H9 (cell line): ENCODE data around the gene PIK3R5. TPM values are rescaled to one million over a fixed set of nuclear protein-coding genes. Genes with fewer than 3 reads are reported as not detected.

Source experiments
- DNase-seq: peaks from one replicate; pipeline ENCODE4 v3.0.0-alpha.2; 2017
- H2AFZ ChIP-seq: one replicate; pipeline ENCODE4 v1.6.1; 2013; ENCODE audit warnings: mild to moderate bottlenecking, low read length, control low read depth, moderate library complexity
- H2AK5ac ChIP-seq: 2 replicates; pipeline ENCODE4 v1.6.1; 2013; ENCODE audit warnings: low read length, control low read depth, mixed read lengths; ENCODE audit not compliant: insufficient read length
- H2BK120ac ChIP-seq: one replicate; pipeline ENCODE4 v1.6.1; 2013; ENCODE audit warnings: low read depth, mild to moderate bottlenecking, low read length, control low read depth, inconsistent platforms; ENCODE audit not compliant: poor library complexity, severe bottlenecking
- H2BK12ac ChIP-seq: 2 replicates; pipeline ENCODE4 v1.6.1; 2013; ENCODE audit warnings: low read length, control low read depth, mixed read lengths, low read depth; ENCODE audit not compliant: insufficient read length
- H2BK15ac ChIP-seq: 2 replicates; pipeline ENCODE4 v1.6.1; 2013; ENCODE audit warnings: low read depth, low read length, control low read depth
- H2BK20ac ChIP-seq: one replicate; pipeline ENCODE4 v1.6.1; 2013; ENCODE audit warnings: low read depth, mild to moderate bottlenecking, low read length, control low read depth, inconsistent platforms; ENCODE audit not compliant: poor library complexity, severe bottlenecking
- H2BK5ac ChIP-seq: 2 replicates; pipeline ENCODE4 v1.6.1; 2013; ENCODE audit warnings: low read length, control low read depth, mixed read lengths; ENCODE audit not compliant: insufficient read length
- H3K14ac ChIP-seq: 2 replicates; pipeline ENCODE4 v1.6.1; 2013; ENCODE audit warnings: low read length, control low read depth; ENCODE audit not compliant: insufficient read depth
- H3K18ac ChIP-seq: 2 replicates; pipeline ENCODE4 v1.6.1; 2013; ENCODE audit warnings: low read depth, mild to moderate bottlenecking, mixed read lengths, low read length, control low read depth; ENCODE audit not compliant: insufficient read length
- H3K23ac ChIP-seq: 2 replicates; pipeline ENCODE4 v1.6.1; 2013; ENCODE audit warnings: low read length, control low read depth, mixed read lengths, low read depth; ENCODE audit not compliant: insufficient read length
- H3K23me2 ChIP-seq: 2 replicates; pipeline ENCODE4 v1.6.1; 2013; ENCODE audit warnings: low read depth, mild to moderate bottlenecking, mixed read lengths, low read length, control low read depth; ENCODE audit not compliant: insufficient read length, poor library complexity, severe bottlenecking
- H3K27ac ChIP-seq: 2 replicates; pipeline ENCODE4 v1.5.1; 2013; ENCODE audit warnings: low read length, control low read depth, mixed read lengths, low read depth; ENCODE audit not compliant: insufficient read length
- H3K27me3 ChIP-seq: 2 replicates; pipeline ENCODE4 v1.6.1; 2013; ENCODE audit warnings: low read length, control low read depth, inconsistent platforms; ENCODE audit not compliant: insufficient read depth
- H3K4ac ChIP-seq: 2 replicates; pipeline ENCODE4 v1.6.1; 2013; ENCODE audit warnings: low read depth, mild to moderate bottlenecking, control low read depth, inconsistent platforms, low read length, moderate library complexity
- H3K4me1 ChIP-seq: 2 replicates; pipeline ENCODE4 v1.6.1; 2013; ENCODE audit warnings: low read length, control low read depth, inconsistent platforms; ENCODE audit not compliant: insufficient read depth
- H3K4me2 ChIP-seq: 2 replicates; pipeline ENCODE4 v1.6.1; 2013; ENCODE audit warnings: low read length, control low read depth, mixed read lengths; ENCODE audit not compliant: insufficient read length, insufficient read depth
- H3K56ac ChIP-seq: 2 replicates; pipeline ENCODE4 v1.6.1; 2013; ENCODE audit warnings: low read depth, mild to moderate bottlenecking, mixed read lengths, low read length, control low read depth; ENCODE audit not compliant: insufficient read length
- H3K79me1 ChIP-seq: 2 replicates; pipeline ENCODE4 v1.6.1; 2013; ENCODE audit warnings: low read depth, mild to moderate bottlenecking, moderate library complexity, low read length, control low read depth, inconsistent platforms; ENCODE audit not compliant: insufficient read depth, poor library complexity, severe bottlenecking
- H3K79me2 ChIP-seq: 2 replicates; pipeline ENCODE4 v1.6.1; 2013; ENCODE audit warnings: low read length, control low read depth, inconsistent platforms; ENCODE audit not compliant: insufficient read depth
- H3K9ac ChIP-seq: 2 replicates; pipeline ENCODE4 v1.6.1; 2013; ENCODE audit warnings: low read length, control low read depth, mixed read lengths; ENCODE audit not compliant: insufficient read length; ENCODE audit errors: extremely low read depth
- H3K9me3 ChIP-seq: one replicate; pipeline ENCODE4 v1.6.1; 2013; ENCODE audit warnings: low read depth, low read length, inconsistent platforms; ENCODE audit not compliant: control insufficient read depth
- H3T11ph ChIP-seq: one replicate; pipeline ENCODE4 v1.6.1; 2013; ENCODE audit warnings: mild to moderate bottlenecking, low read length, control low read depth, inconsistent platforms
- H4K20me1 ChIP-seq: one replicate; pipeline ENCODE4 v1.6.1; 2013; ENCODE audit not compliant: control insufficient read depth, insufficient read length, insufficient read depth
- H4K5ac ChIP-seq: 2 replicates; pipeline ENCODE4 v1.6.1; 2013; ENCODE audit warnings: low read depth, mild to moderate bottlenecking, mixed read lengths, low read length, control low read depth; ENCODE audit not compliant: insufficient read length
- H4K8ac ChIP-seq: replicated peaks from 2 replicates; pipeline ENCODE4 v1.6.1; 2013; ENCODE audit warnings: low read length, control low read depth, mixed read lengths, low read depth; ENCODE audit not compliant: insufficient read length
- H4K91ac ChIP-seq: 2 replicates; pipeline ENCODE4 v1.6.1; 2013; ENCODE audit warnings: low read depth, mild to moderate bottlenecking, moderate library complexity, mixed read lengths, low read length, control low read depth; ENCODE audit not compliant: insufficient read length
- H3K27ac Mint-ChIP-seq, 3 experiments: 2 replicates in 2 of 3; 3 replicates in 1 of 3; pipeline ENCODE4 v1.8.0; 2020 to 2021; ENCODE audit warnings: mixed read lengths in 3 of 3, mild to moderate bottlenecking in 1 of 3, moderate library complexity in 1 of 3
- H3K27me3 Mint-ChIP-seq: 2 replicates; pipeline ENCODE4 v1.8.0; 2021; ENCODE audit warnings: low read depth, mild to moderate bottlenecking, moderate library complexity, mixed read lengths
- H3K36me3 Mint-ChIP-seq, 3 experiments: 2 replicates in 2 of 3; 3 replicates in 1 of 3; pipeline ENCODE4 v1.8.0; 2020 to 2021; ENCODE audit warnings: low read depth in 3 of 3, mixed read lengths in 3 of 3; ENCODE audit not compliant: insufficient read depth in 1 of 3
- H3K4me1 Mint-ChIP-seq, 2 experiments: 2 replicates each; pipeline ENCODE4 v1.8.0; 2020; ENCODE audit warnings: mixed read lengths in 2 of 2
- H3K4me3 Mint-ChIP-seq, 2 experiments: 2 replicates in 1 of 2; 3 replicates in 1 of 2; pipeline ENCODE4 v1.8.0; 2020 to 2021; ENCODE audit warnings: mild to moderate bottlenecking in 2 of 2, mixed read lengths in 2 of 2, moderate library complexity in 1 of 2
- H3K9me3 Mint-ChIP-seq, 2 experiments: 2 replicates in 1 of 2; 3 replicates in 1 of 2; pipeline ENCODE4 v1.8.0; 2020; ENCODE audit warnings: mild to moderate bottlenecking in 2 of 2, mixed read lengths in 2 of 2, moderate library complexity in 1 of 2
- CTCF ChIP-seq: fragments of 200-600 bp; sonication (generic); conservative IDR thresholded peaks from 3 replicates; pipeline ENCODE4 v1.8.0; 2021; ENCODE audit warnings: antibody characterized with exemption, mild to moderate bottlenecking
- WGBS: extraction: QIAGEN DNeasy Blood & Tissue Kit; methylation state at CpG from one replicate; pipeline ENCODE4 v1.1.7; 2013; ENCODE audit warnings: missing lambda C conversion rate, low lambda C conversion rate, mixed read lengths; ENCODE audit not compliant: insufficient read length; ENCODE audit errors: extremely low coverage; 5-methylcytosine and 5-hydroxymethylcytosine counted together
- total RNA-seq: library from RNA; stranded (reverse); gene quantifications from 2 replicates; pipeline ENCODE4 v1.2.1, GENCODE V29; 2021

PIK3R5 gene
- total RNA-seq, 1 experiment from 2014 or later, result 1.4 TPM

- Histone ChIP-seq H4K8ac (no peak overlapping the region), H2BK5ac (no peak overlapping the region), H3T11ph (no peak overlapping the region), H2BK15ac (no peak overlapping the region), H3K18ac (no peak overlapping the region), H3K23me2 (no peaks in the 10 kb centered on the region), H4K20me1 (no peaks in the 10 kb centered on the region), H3K4me2 (no peak overlapping the region), H2BK120ac (no peak overlapping the region), H3K23ac (no peak overlapping the region), H3K79me2 (no peaks in the 10 kb centered on the region), H2BK20ac (no peak overlapping the region), H3K4me1 (peaks cover 3% of the 10 kb centered on the region; the same call in 1 of the 2 replicates), H2BK12ac (no peak overlapping the region), H4K91ac (no peak overlapping the region), H3K9ac (no peak overlapping the region), H2AK5ac (no peak overlapping the region), H3K27ac (no peak overlapping the region), H2AFZ (no peak overlapping the region), H3K56ac (no peak overlapping the region), H4K5ac (no peak overlapping the region), H3K14ac (no peak overlapping the region), H3K9me3 (no peaks in the 10 kb centered on the region), H3K79me1 (no peaks in the 10 kb centered on the region), H3K27me3 (no peaks in the 10 kb centered on the region), H3K4ac (no peak overlapping the region)
- Mint-ChIP-seq H3K36me3 (no peaks in the 10 kb centered on the region; a peak in 1 of 7 replicates), H3K4me3 (no peak overlapping the region), H3K4me1 (peaks cover 14 to 15% of the 10 kb centered on the region in 2 experiments), H3K27me3 (peaks cover 3% of the 10 kb centered on the region; the same call in 1 of the 2 replicates), H3K9me3 (no peaks in the 10 kb centered on the region), H3K27ac (no peak overlapping the region)
- DNase-seq, result no peak
- TF ChIP-seq CTCF, result no peak
- no CpG with 5 or more reads among the region's 7 CpGs for WGBS
Measured at GRCh38 chr17:8905331-8905730, 60.2 kb downstream of the PIK3R5 start.
